OCI-LY1 (cell line): ENCODE data around the gene BMP7.

Experiments used
- H2AFZ ChIP-seq: fragments of 200-600 bp; sonication (generic), shearing (Covaris generic); 2 replicates; pipeline ENCODE4 v1.6.0; 2014; ENCODE audit warnings: antibody characterized with exemption, mild to moderate bottlenecking, low read length
- H3F3A ChIP-seq: fragments of 200-600 bp; sonication (generic), shearing (Covaris generic); 2 replicates; pipeline ENCODE4 v1.6.0; 2014; ENCODE audit warnings: mild to moderate bottlenecking, antibody characterized with exemption, low read length, moderate library complexity; ENCODE audit not compliant: insufficient read depth
- H3K27ac ChIP-seq: fragments of 200-600 bp; sonication (generic); 2 replicates; pipeline ENCODE4 v1.5.1; 2014; ENCODE audit warnings: low read length, mixed run types, mild to moderate bottlenecking, low read depth; ENCODE audit not compliant: poor library complexity, severe bottlenecking
- H3K27me3 ChIP-seq: fragments of 200-600 bp; sonication (generic); 2 replicates; pipeline ENCODE4 v1.6.0; 2014; ENCODE audit warnings: antibody characterized with exemption, mild to moderate bottlenecking, low read length, moderate library complexity; ENCODE audit not compliant: insufficient read depth
- H3K36me3 ChIP-seq: fragments of 200-600 bp; sonication (generic); 2 replicates; pipeline ENCODE4 v1.6.1; 2014; ENCODE audit warnings: mild to moderate bottlenecking, antibody characterized with exemption, low read length, moderate library complexity, mixed read lengths; ENCODE audit not compliant: insufficient read depth
- H3K4me1 ChIP-seq: fragments of 200-600 bp; sonication (generic); 2 replicates; pipeline ENCODE4 v1.5.1; 2014; ENCODE audit warnings: mild to moderate bottlenecking, low read length, moderate library complexity; ENCODE audit not compliant: insufficient read depth, severe bottlenecking
- H3K4me2 ChIP-seq: fragments of 200-600 bp; sonication (generic), shearing (Covaris generic); 2 replicates; pipeline ENCODE4 v1.6.1; 2014; ENCODE audit warnings: low read length
- H3K4me3 ChIP-seq: fragments of 200-600 bp; sonication (generic); 2 replicates; pipeline ENCODE4 v1.5.1; 2014; ENCODE audit warnings: low read length, low read depth, mild to moderate bottlenecking, mixed read lengths; ENCODE audit not compliant: poor library complexity, severe bottlenecking
- H3K79me2 ChIP-seq: fragments of 200-600 bp; shearing (Covaris generic); 2 replicates; pipeline ENCODE4 v1.6.1; 2016; ENCODE audit warnings: mixed run types, low read length, mixed read lengths; ENCODE audit not compliant: insufficient read depth
- H3K9ac ChIP-seq: fragments of 200-600 bp; sonication (generic), shearing (Covaris generic); 2 replicates; pipeline ENCODE4 v1.6.1; 2014; ENCODE audit warnings: mild to moderate bottlenecking, low read length, mixed read lengths
- H3K9me2 ChIP-seq: fragments of 200-600 bp; sonication (generic), shearing (Covaris generic); 2 replicates; pipeline ENCODE4 v1.6.1; 2014; ENCODE audit warnings: low read depth, mild to moderate bottlenecking, low read length, mixed read lengths
- H3K9me3 ChIP-seq: fragments of 200-600 bp; shearing (Covaris generic); 2 replicates; pipeline ENCODE4 v1.6.1; 2014; ENCODE audit warnings: low read length, mixed read lengths
- H4K20me1 ChIP-seq: fragments of 200-600 bp; sonication (generic), shearing (Covaris generic); 2 replicates; pipeline ENCODE4 v1.6.0; 2016; ENCODE audit warnings: mild to moderate bottlenecking, low read length; ENCODE audit not compliant: insufficient read depth
- CTCF ChIP-seq: fragments of 200-600 bp; sonication (generic), shearing (Covaris generic); IDR thresholded peaks from 2 replicates; pipeline ENCODE4 v1.5.1; 2017; ENCODE audit warnings: mild to moderate bottlenecking, antibody characterized with exemption, low read length, moderate library complexity, mixed read lengths
- EZH2 ChIP-seq: fragments of 200-600 bp; sonication (generic), shearing (Covaris generic); IDR thresholded peaks from 2 replicates; pipeline ENCODE4 v1.8.0; 2017; ENCODE audit warnings: borderline replicate concordance, mixed run types, mild to moderate bottlenecking, antibody characterized with exemption, low read length, moderate library complexity, mixed read lengths

Gene BMP7

GRCh38 chr20:57215826-57216471, 50.5 kb downstream of the BMP7 start:
- Histone ChIP-seq H3K9me2 (no peaks in the 10 kb centered on the region), H3K36me3 (peaks cover 100% of the 10 kb centered on the region), H3K4me2 (no peak overlapping the region), H3K4me1 (peaks cover 24% of the 10 kb centered on the region), H3K27ac (peak overlapping the region; percentile 61), H3K9ac (no peak overlapping the region), H3K79me2 (peaks cover 17% of the 10 kb centered on the region; the same call in 1 of the 2 replicates), H3K4me3 (no peak overlapping the region), H3K9me3 (no peaks in the 10 kb centered on the region), H3F3A (0 out of 2 replicates have a peak, but pooled peaks cover 3% of the 10 kb centered on the region), H3K27me3 (no peaks in the 10 kb centered on the region), H2AFZ (no peak overlapping the region), H4K20me1 (no peaks in the 10 kb centered on the region)
- TF ChIP-seq EZH2 (no peak), CTCF (no peak)

- Histone ChIP-seq H3K36me3 (peaks cover 100% of the 10 kb centered on the region), H3K4me1 (peaks cover 24% of the 10 kb centered on the region), H3K4me2 (no peak overlapping the region), H3K27ac (peak overlapping the region; percentile 61), H3K79me2 (peaks cover 17% of the 10 kb centered on the region; the same call in 1 of the 2 replicates), H3K27me3 (no peaks in the 10 kb centered on the region), H3F3A (0 out of 2 replicates have a peak, but pooled peaks cover 3% of the 10 kb centered on the region), H3K9me2 (no peaks in the 10 kb centered on the region), H3K9ac (no peak overlapping the region), H3K4me3 (no peak overlapping the region), H4K20me1 (no peaks in the 10 kb centered on the region), H3K9me3 (no peaks in the 10 kb centered on the region), H2AFZ (no peak overlapping the region)
- TF ChIP-seq EZH2 = no peak
- TF ChIP-seq CTCF = no peak
These were observed 51.0 kb downstream of the BMP7 start for GRCh38 chr20:57215426-57215825.

- Histone ChIP-seq H3K9me3 (no peaks in the 10 kb centered on the region), H3K27me3 (no peaks in the 10 kb centered on the region)
These were observed 51.5 kb downstream of the BMP7 start for GRCh38 chr20:57214948-57215347.

More at GRCh38 chr20:57214948-57215347, 51.5 kb downstream of the BMP7 start:
- H2AFZ ChIP-seq = no peak overlapping the region
- H3K9me2 ChIP-seq = no peaks in the 10 kb centered on the region
- H3K4me1 ChIP-seq = peaks cover 24% of the 10 kb centered on the region
- TF ChIP-seq EZH2 (no peak), CTCF (no peak)
- no peaks in the 10 kb centered on the region for H4K20me1 ChIP-seq
- peak overlapping the region; percentile 61 for H3K27ac ChIP-seq
- H3K79me2 ChIP-seq = peaks cover 17% of the 10 kb centered on the region; the same call in 1 of the 2 replicates
- H3K9ac ChIP-seq = no peak overlapping the region
- no peak overlapping the region for H3K4me3 ChIP-seq
- H3F3A ChIP-seq = 0 out of 2 replicates have a peak, but pooled peaks cover 3% of the 10 kb centered on the region
- H3K4me2 ChIP-seq = no peak overlapping the region
- peaks cover 100% of the 10 kb centered on the region for H3K36me3 ChIP-seq
